Hepatocyte (in vitro differentiated cells): ENCODE data around the gene SNCB.

Source experiments
- EZH2 ChIP-seq: fragments of 200-600 bp; sonication (generic); IDR thresholded peaks from 2 replicates; pipeline ENCODE4 v1.6.1; 2016; ENCODE audit warnings: antibody characterized with exemption, mild to moderate bottlenecking, borderline replicate concordance
- TF ChIP-seq, protein P1 (sequence below): fragments of 200-600 bp; sonication (generic); IDR thresholded peaks from 2 replicates; pipeline ENCODE4 v1.5.1; 2016; ENCODE audit warnings: antibody characterized with exemption, mild to moderate bottlenecking; ENCODE audit not compliant: poor library complexity

GRCh38 chr5:176603091-176603490 is 27.2 kb downstream of the SNCB start:
- TF ChIP-seq, protein P1, sequence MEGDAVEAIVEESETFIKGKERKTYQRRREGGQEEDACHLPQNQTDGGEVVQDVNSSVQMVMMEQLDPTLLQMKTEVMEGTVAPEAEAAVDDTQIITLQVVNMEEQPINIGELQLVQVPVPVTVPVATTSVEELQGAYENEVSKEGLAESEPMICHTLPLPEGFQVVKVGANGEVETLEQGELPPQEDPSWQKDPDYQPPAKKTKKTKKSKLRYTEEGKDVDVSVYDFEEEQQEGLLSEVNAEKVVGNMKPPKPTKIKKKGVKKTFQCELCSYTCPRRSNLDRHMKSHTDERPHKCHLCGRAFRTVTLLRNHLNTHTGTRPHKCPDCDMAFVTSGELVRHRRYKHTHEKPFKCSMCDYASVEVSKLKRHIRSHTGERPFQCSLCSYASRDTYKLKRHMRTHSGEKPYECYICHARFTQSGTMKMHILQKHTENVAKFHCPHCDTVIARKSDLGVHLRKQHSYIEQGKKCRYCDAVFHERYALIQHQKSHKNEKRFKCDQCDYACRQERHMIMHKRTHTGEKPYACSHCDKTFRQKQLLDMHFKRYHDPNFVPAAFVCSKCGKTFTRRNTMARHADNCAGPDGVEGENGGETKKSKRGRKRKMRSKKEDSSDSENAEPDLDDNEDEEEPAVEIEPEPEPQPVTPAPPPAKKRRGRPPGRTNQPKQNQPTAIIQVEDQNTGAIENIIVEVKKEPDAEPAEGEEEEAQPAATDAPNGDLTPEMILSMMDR = no peak
- TF ChIP-seq EZH2 = no peak
